Renal pelvis (tissue), 4 donors: Measurements from ENCODE around the gene GGA1. TPM values are rescaled to one million over a fixed set of nuclear protein-coding genes. Genes with fewer than 3 reads are reported as not detected.

Experiments used
- DNase-seq: peaks from one replicate; pipeline ENCODE4 v3.0.0-alpha.2; 2013
- polyA plus RNA-seq, 3 donors: library from polyadenylated mRNA; unstranded; fragments of 120-200 nt; gene quantifications; one replicate each; pipeline ENCODE4 v1.2.1, GENCODE V29; 2013; ENCODE audit not compliant: insufficient read length in 3 of 3

The GGA1 gene
- polyA plus RNA-seq, 3 donors: 51.2 to 84.9 (median 79.6) TPM

- DNase-seq: no peak
Measured at GRCh38 chr22:37626556-37627075, 18.0 kb downstream of the GGA1 start.

DNA sequence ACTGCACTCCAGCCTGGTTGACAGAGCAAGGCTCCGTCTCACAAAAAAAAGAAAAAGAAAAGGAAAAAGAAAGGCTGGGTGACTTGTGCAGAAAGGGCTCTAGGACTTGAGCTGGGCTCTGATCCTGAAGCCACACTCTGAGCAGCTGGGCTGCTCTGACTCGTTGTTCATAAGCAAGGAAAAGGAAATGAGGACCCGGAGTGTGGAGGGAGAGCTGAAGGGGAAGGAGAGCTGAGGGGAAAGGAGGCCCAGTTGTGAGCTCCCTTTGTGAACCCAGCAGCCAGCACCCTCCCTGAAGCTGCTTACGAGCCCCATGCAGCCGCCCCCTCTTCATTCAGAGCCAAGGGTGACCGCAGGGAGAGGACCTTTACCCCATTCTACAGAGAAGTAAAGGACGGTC is 18.5 kb downstream of the GGA1 start:
- DNase-seq: no peak

GRCh38 chr22:37627545-37627944 is 18.9 kb downstream of the GGA1 start:
- no peak for DNase-seq

DNA sequence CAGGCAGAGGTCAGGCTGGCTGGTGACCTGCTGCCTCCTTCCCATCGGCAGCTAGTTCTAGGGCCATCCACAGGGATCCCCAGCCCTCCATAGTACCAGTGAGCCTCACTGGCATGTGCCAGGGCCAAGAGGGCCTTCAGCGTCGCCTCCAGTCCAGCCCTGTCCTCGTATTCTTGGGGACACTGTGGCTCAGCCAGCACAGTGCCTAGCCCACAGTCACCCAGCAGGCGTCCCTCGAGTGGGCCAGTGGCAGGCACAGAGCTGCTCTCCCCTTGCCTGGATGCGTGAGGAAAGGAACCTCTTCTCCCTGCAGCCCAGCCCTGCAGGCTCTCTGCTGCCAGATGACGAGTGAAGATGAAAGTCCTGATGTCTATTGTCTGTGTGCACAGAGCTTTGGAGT is 20.2 kb downstream of the GGA1 start:
- no peak for DNase-seq

- no peak for DNase-seq
Measured at GRCh38 chr22:37629928-37630327, 21.3 kb downstream of the GGA1 start.

GRCh38 chr22:37630839-37631435 is 22.3 kb downstream of the GGA1 start:
- DNase-seq: no peak

DNA sequence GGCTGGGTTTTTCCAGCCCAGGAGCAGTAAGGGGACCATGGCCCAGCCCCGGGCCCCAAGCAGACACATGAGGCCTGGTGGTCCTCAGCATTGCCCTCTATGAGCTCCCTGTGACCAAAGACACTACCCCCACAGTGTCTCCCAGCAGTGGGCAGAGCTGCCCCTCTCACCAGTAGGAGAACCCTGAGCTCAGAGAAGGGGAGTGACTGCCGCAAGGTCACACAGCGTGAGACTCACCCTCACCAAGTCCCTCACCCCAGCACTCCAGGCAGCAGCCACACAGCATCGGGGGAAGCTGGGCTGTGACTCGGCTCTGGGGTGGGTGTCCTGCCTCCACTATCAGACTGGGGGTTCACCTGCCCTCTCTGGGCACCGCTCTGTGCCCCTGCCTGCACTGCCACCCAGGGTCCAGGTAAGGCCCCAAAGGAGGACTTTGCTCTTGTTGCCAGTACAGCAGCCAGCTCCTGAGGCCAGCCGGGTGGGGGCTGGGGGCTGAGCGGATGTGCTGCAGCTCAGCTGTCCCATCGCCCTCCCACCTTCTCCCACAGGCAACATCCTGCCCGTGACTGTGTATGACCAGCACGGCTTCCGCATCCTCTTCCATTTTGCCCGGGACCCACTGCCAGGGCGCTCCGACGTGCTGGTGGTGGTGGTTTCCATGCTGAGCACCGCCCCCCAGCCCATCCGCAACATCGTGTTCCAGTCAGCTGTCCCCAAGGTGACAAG is 23.0 kb downstream of the GGA1 start:
- no peak for DNase-seq

- DNase-seq: no peak
Measured at GRCh38 chr22:37632174-37633088, 23.8 kb downstream of the GGA1 start.

DNA sequence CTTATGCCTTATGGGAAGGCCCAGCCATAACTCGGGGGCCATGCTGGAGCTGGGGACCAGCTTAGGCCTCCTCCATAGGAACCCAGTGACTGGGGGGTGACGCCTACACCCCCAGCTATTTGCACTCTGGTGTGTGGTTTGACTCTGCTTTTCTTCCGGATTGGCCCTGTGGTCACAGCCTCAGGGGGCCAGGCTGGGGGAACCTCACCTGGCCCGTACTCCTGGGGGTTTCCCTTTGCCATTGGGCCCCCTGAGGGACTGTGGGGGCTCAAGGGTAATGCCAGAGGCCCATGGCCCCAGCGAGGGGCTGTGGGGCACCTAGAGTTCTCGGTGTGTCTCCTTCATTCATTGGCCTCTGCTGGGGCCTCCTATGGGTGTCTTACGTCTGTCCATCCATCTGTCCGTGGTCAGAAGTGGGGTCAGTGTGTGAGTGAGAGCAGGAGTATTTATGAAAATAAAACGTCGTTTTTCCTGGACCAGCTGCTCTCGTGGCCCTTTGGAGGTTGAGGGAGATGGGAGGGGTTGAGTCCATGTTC is 24.5 kb downstream of the GGA1 start:
- DNase-seq: no peak

GRCh38 chr22:37633625-37634416 is 25.2 kb downstream of the GGA1 start:
- peak; percentile 96 for DNase-seq

GRCh38 chr22:37634417-37634924 is 25.8 kb downstream of the GGA1 start:
- no peak for DNase-seq

DNA sequence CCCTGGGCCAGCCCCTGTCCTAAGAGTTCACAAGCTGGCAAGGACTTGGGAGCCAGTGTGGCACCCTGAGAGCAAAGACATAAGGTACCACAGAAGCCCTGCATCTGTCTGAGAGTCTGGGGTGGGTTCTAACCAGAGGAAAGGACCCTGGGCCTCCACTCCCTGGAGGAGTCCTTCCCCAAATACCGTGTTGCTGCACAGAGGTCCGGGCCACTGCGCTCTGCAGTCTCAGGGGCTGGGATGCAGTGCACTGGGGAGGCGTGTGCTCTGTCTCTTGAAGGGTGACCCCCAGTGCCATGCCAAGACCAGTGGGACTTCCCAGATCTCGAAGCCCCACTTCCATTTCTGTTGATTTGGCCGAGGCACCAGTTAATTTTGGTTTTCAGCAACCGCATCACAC is 26.5 kb downstream of the GGA1 start:
- DNase-seq: no peak

DNA sequence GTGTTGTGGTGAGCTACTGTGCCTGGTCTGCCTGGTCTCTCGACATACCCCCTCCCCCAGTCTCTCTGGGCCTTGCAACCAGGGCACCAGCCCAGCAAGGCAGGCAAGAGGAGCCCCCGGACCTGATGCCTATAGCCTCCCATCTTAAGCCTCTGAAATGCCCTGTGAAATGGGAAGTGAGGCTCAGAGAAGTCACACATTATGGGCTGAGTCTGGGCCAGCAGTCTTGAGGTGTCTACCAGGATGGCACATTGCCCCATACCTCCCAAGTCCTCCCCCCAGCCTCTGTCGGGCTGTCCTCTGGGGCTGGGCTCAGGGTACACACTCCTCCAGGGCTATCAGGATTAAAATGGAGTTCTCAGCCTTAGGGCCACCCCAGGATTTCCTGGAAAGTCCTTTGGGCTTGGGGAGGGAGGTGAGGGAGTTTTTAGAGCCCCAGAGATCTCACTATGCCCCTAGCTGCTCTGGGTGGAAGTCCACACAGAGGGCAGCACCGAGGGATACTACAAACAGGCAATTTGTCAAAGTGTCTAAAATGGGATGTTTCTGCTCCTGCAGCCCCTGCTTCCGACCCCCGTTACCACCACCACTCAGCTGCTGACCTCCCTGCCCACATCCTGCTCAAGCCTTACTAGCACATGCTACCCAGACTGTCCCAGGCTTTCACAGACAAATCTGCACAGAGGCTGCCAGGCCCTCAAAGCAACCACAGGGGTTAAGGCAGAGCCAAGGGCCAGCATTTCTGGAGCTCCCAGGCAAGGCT is 27.7 kb downstream of the GGA1 start:
- no peak for DNase-seq

- no peak for DNase-seq
Measured at GRCh38 chr22:37636949-37637273, 28.3 kb downstream of the GGA1 start.

GRCh38 chr22:37638391-37639069 is 29.9 kb downstream of the GGA1 start:
- no peak for DNase-seq

- peak; percentile 72 for DNase-seq
Measured at GRCh38 chr22:37639070-37639760, 30.6 kb downstream of the GGA1 start, which contains the start of gene SH3BP1. Gene SH3BP1 (plus strand): TSS chr22:37639669. CDS start chr22:37639788, 119 bp downstream.

DNA sequence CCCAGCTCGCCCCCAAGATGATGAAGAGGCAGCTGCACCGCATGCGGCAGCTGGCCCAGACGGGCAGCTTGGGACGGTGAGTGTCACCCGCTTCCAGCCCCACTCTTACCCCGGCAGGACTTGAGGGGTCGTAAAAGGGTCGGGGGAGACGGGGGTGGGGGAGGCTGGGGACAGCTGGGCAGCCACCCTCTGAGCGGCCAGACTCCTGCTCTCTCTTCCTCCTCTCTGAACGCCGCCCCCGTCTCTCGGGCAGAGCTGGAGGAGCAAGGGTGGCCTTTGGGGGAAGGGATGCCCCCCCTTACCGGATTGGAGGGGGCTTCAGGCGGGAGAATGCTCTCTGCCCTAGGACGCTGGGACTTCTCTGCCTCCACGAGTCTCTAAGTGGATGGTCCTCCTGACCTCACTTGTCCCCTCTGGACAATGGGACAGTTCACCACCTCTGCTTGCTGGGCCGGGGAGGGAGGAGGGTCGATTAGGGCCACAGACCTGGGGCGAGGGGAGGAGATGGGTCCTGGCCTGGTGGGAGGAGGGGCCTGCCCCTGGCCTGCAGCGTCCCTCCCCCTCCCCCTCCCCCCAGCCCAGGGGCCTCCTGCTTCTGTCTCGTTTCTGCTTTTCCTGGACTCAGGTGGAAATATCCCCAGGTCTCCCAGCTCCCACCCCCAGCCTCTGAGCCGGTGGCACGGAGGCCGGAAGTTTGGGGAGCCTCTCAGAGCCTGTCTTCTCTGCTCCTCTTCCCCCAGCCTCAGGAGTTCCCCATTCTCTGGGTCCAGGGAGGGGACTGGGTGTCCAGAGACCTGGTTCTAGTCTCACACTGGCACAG is 31.3 kb downstream of the GGA1 start:
- DNase-seq: no peak
